A673 (cell line): ENCODE results near the gene ASPSCR1. TPM values are rescaled to one million over a fixed set of nuclear protein-coding genes. Genes with fewer than 3 reads are reported as not detected.

Experiments
- BruUV-seq: library from RNA; stranded (reverse); fragments of 400-500 nt; replicated peaks from 2 replicates; lab custom pipeline; 2021; lab: Mats Ljungman, UMichigan
- CTCF ChIA-PET: fragments of 300-600 bp; sonication (Branson Sonifier 250); formaldehyde crosslinking; loops from one replicate; lab custom pipeline; 2022; ENCODE audit warnings: antibody characterized with exemption; lab: Charles Lee
- POLR2A ChIA-PET: fragments of 300-600 bp; sonication (Branson Sonifier 250); formaldehyde crosslinking; loops from one replicate; lab custom pipeline; 2022; ENCODE audit warnings: antibody characterized with exemption; ENCODE audit not compliant: low non-redundant PET; lab: Charles Lee
- DNase-seq: peaks from one replicate; pipeline ENCODE4 v3.0.0-alpha.2; 2015; ENCODE audit warnings: low spot score
- H3K27ac ChIP-seq: fragments of 200-600 bp; sonication (generic); 2 replicates; pipeline ENCODE4 v1.5.1; 2016; ENCODE audit warnings: mixed run types, low read depth, mild to moderate bottlenecking, mixed read lengths, antibody characterized with exemption, low read length; ENCODE audit not compliant: poor library complexity, severe bottlenecking
- H3K27me3 ChIP-seq: fragments of 200-600 bp; sonication (generic); replicated peaks from 2 replicates; pipeline ENCODE4 v1.6.1; 2017; ENCODE audit warnings: mixed run types, low read depth, mild to moderate bottlenecking, mixed read lengths, antibody characterized with exemption, low read length; ENCODE audit not compliant: insufficient read depth, poor library complexity
- H3K36me3 ChIP-seq: fragments of 200-600 bp; sonication (generic); 2 replicates; pipeline ENCODE4 v1.6.1; 2016; ENCODE audit warnings: mixed run types, mild to moderate bottlenecking, mixed read lengths, antibody characterized with exemption, low read length; ENCODE audit not compliant: insufficient read depth, poor library complexity, severe bottlenecking
- H3K4me1 ChIP-seq: fragments of 200-600 bp; sonication (generic); 2 replicates; pipeline ENCODE4 v1.6.1; 2017; ENCODE audit warnings: mixed run types, mild to moderate bottlenecking, mixed read lengths, antibody characterized with exemption, low read length; ENCODE audit not compliant: insufficient read depth, poor library complexity, severe bottlenecking
- H3K4me3 ChIP-seq: fragments of 200-600 bp; sonication (generic); 2 replicates; pipeline ENCODE4 v1.5.1; 2016; ENCODE audit warnings: low read depth, mixed run types, mild to moderate bottlenecking, mixed read lengths, low read length; ENCODE audit not compliant: poor library complexity, severe bottlenecking
- H3K9me3 ChIP-seq: fragments of 200-600 bp; sonication (generic); 2 replicates; pipeline ENCODE4 v1.6.1; 2016; ENCODE audit warnings: mixed run types, low read depth, mild to moderate bottlenecking, mixed read lengths, antibody characterized with exemption, low read length; ENCODE audit not compliant: poor library complexity, severe bottlenecking
- CTCF ChIP-seq: fragments of 300-800, 200-600 bp; sonication (generic); conservative IDR thresholded peaks from 2 replicates; pipeline ENCODE4 v1.5.1; 2017; ENCODE audit warnings: low read depth, mild to moderate bottlenecking, antibody characterized with exemption, low read length, moderate library complexity, mixed read lengths
- EZH2 ChIP-seq: fragments of 200-600 bp; sonication (generic); IDR thresholded peaks from 2 replicates; pipeline ENCODE4 v1.6.1; 2017; ENCODE audit warnings: borderline replicate concordance, low read depth, mild to moderate bottlenecking, mixed read lengths, antibody characterized with exemption, low read length; ENCODE audit not compliant: poor library complexity, severe bottlenecking
- intact Hi-C: fragments of 100-400 bp; cut with micrococcal nuclease; formaldehyde crosslinking; loops from one replicate; pipeline ENCODE4 v1.10.0; 2022; ENCODE audit not compliant: unreplicated experiment
- total RNA-seq: library from RNA; stranded (reverse); gene quantifications from 2 replicates; pipeline ENCODE4 v1.2.3, GENCODE V29; 2021

ASPSCR1 gene
- total RNA-seq, 1 experiment from 2014 or later: 46.2 TPM

- intact Hi-C loops: no loop called here
- Histone ChIP-seq H3K36me3 (peaks cover 11% of the 10 kb centered on the region), H3K27me3 (no peaks in the 10 kb centered on the region), H3K27ac (no peak overlapping the region), H3K9me3 (no peaks in the 10 kb centered on the region), H3K4me3 (no peak overlapping the region), H3K4me1 (peaks cover 15% of the 10 kb centered on the region)
- TF ChIP-seq EZH2 (no peak), CTCF (no peak)
- no peak for DNase-seq
- ChIA-PET CTCF (no interaction called here), POLR2A (no interaction called here)
- no TSS peak for BruUV-seq
These were observed 44.2 kb upstream of the ASPSCR1 start for GRCh38 chr17:81933178-81933699.

GRCh38 chr17:81934098-81934757 is 43.2 kb upstream of the ASPSCR1 start:
- H3K27me3 ChIP-seq: no peaks in the 10 kb centered on the region
- DNase-seq: no peak
- H3K4me1 ChIP-seq: peaks cover 8% of the 10 kb centered on the region
- H3K9me3 ChIP-seq: no peaks in the 10 kb centered on the region
- no peak overlapping the region for H3K27ac ChIP-seq
- CTCF ChIA-PET: no interaction called here
- H3K4me3 ChIP-seq: no peak overlapping the region
- peaks cover 11% of the 10 kb centered on the region for H3K36me3 ChIP-seq
- intact Hi-C loops: no loop called here
- POLR2A ChIA-PET: interaction anchor here (0.6 kb wide), 1 partner anchor 320 kb away, joined by 3 read pairs; no protein-coding TSS in a partner anchor
- TF ChIP-seq EZH2 (no peak), CTCF (no peak)
- BruUV-seq: no TSS peak

GRCh38 chr17:81934850-81935708 is 42.4 kb upstream of the ASPSCR1 start:
- Histone ChIP-seq H3K27me3 (no peaks in the 10 kb centered on the region), H3K27ac (no peak overlapping the region), H3K9me3 (no peaks in the 10 kb centered on the region), H3K4me1 (peaks cover 4% of the 10 kb centered on the region), H3K4me3 (peak overlapping the region; percentile 56), H3K36me3 (peaks cover 11% of the 10 kb centered on the region)
- ChIA-PET POLR2A (no interaction called here), CTCF (no interaction called here)
- no peak for DNase-seq
- BruUV-seq: no TSS peak
- no peak for TF ChIP-seq EZH2
- TF ChIP-seq CTCF: no peak
- intact Hi-C loops: no loop called here
